IMR-90 (cell line): Measurements from ENCODE around the gene SOX8. TPM values are rescaled to one million over a fixed set of nuclear protein-coding genes. Genes with fewer than 3 reads are reported as not detected.

Experiments used
- ATAC-seq: fragments of 200-7000 bp; cut with Tn5 transposase; 2 replicates; pipeline ENCODE4 v1.9.1; 2020; ENCODE audit warnings: low read depth, mild to moderate bottlenecking, moderate library complexity
- BruUV-seq: library from RNA; stranded (reverse); fragments of 400-500 nt; replicated peaks from 2 replicates; lab custom pipeline; 2021; lab: Mats Ljungman, UMichigan
- CTCF ChIA-PET: fragments of 300-600 bp; formaldehyde crosslinking; extraction: SDS; loops from one replicate; lab custom pipeline; 2021; ENCODE audit warnings: antibody characterized with exemption; lab: Yijun Ruan, JAX
- POLR2A ChIA-PET: fragments of 300-600 bp; sonication (Branson Sonifier 250); formaldehyde crosslinking; loops from one replicate; lab custom pipeline; 2022; ENCODE audit warnings: antibody characterized with exemption; ENCODE audit not compliant: unreplicated experiment; lab: Charles Lee
- DNase-seq: peaks from one replicate; pipeline ENCODE4 v3.0.0; 2013
- H2AFZ ChIP-seq: replicated peaks from 2 replicates; pipeline ENCODE3; 2013; ENCODE audit warnings: low read length, mild to moderate bottlenecking; ENCODE audit not compliant: poor library complexity
- H2AK5ac ChIP-seq: 2 replicates; pipeline ENCODE4 v1.6.1; 2013; ENCODE audit warnings: low read depth, low read length, inconsistent platforms
- H2AK9ac ChIP-seq: replicated peaks from 2 replicates; pipeline ENCODE3; 2013; ENCODE audit warnings: mild to moderate bottlenecking, low read depth, low read length, moderate library complexity; ENCODE audit not compliant: poor library complexity
- H2BK120ac ChIP-seq: 2 replicates; pipeline ENCODE4 v1.6.1; 2013; ENCODE audit warnings: low read depth, low read length, inconsistent platforms
- H2BK15ac ChIP-seq: 3 replicates; pipeline ENCODE4 v1.6.1; 2013; ENCODE audit warnings: low read depth, low read length, inconsistent platforms
- H2BK20ac ChIP-seq: 2 replicates; pipeline ENCODE4 v1.6.1; 2013; ENCODE audit warnings: low read depth, mild to moderate bottlenecking, inconsistent platforms, low read length, moderate library complexity
- H2BK5ac ChIP-seq: 2 replicates; pipeline ENCODE4 v1.6.1; 2013; ENCODE audit warnings: mild to moderate bottlenecking, low read depth, low read length, inconsistent platforms; ENCODE audit not compliant: poor library complexity, severe bottlenecking
- H3K14ac ChIP-seq: replicated peaks from 2 replicates; pipeline ENCODE4 v1.6.1; 2013; ENCODE audit warnings: low read depth, low read length, inconsistent platforms
- H3K18ac ChIP-seq: 2 replicates; pipeline ENCODE4 v1.6.1; 2013; ENCODE audit warnings: low read depth, low read length, control low read depth
- H3K23ac ChIP-seq: 2 replicates; pipeline ENCODE4 v1.6.1; 2013; ENCODE audit warnings: low read depth, low read length, inconsistent platforms
- H3K27ac ChIP-seq: 2 replicates; pipeline ENCODE4 v1.5.1; 2013; ENCODE audit warnings: mild to moderate bottlenecking, control low read depth, low read length; ENCODE audit not compliant: insufficient read depth
- H3K27me3 ChIP-seq: 2 replicates; pipeline ENCODE4 v1.6.1; 2013; ENCODE audit warnings: low read length; ENCODE audit not compliant: control insufficient read depth, insufficient read depth
- H3K36me3 ChIP-seq: 2 replicates; pipeline ENCODE4 v1.6.1; 2013; ENCODE audit warnings: low read length, mixed read lengths; ENCODE audit not compliant: control insufficient read depth, insufficient read depth
- H3K4ac ChIP-seq: 2 replicates; pipeline ENCODE4 v1.6.1; 2013; ENCODE audit warnings: low read depth, low read length, inconsistent platforms
- H3K4me1 ChIP-seq: 2 replicates; pipeline ENCODE4 v1.6.1; 2013; ENCODE audit warnings: low read length, mixed read lengths; ENCODE audit not compliant: control insufficient read depth, insufficient read depth
- H3K4me2 ChIP-seq: 2 replicates; pipeline ENCODE4 v1.6.1; 2013; ENCODE audit warnings: low read depth, mild to moderate bottlenecking, control low read depth, low read length, moderate library complexity
- H3K4me3 ChIP-seq: 2 replicates; pipeline ENCODE4 v1.5.1; 2013; ENCODE audit warnings: low read depth, mild to moderate bottlenecking, control low read depth, low read length, moderate library complexity; ENCODE audit not compliant: insufficient read depth
- H3K56ac ChIP-seq: 2 replicates; pipeline ENCODE4 v1.6.1; 2013; ENCODE audit warnings: low read length, inconsistent platforms; ENCODE audit not compliant: insufficient read depth; ENCODE audit errors: extremely low read depth
- H3K79me1 ChIP-seq, 2 experiments: 2 replicates each; pipeline ENCODE4 v1.6.1; 2013; ENCODE audit warnings: low read length in 2 of 2, inconsistent platforms in 1 of 2, low read depth in 1 of 2
- H3K9ac ChIP-seq: 2 replicates; pipeline ENCODE4 v1.6.1; 2013; ENCODE audit warnings: low read depth, low read length, control low read depth
- H3K9me1 ChIP-seq: 2 replicates; pipeline ENCODE4 v1.6.1; 2013; ENCODE audit warnings: low read length, inconsistent platforms; ENCODE audit not compliant: insufficient read depth
- H3K9me3 ChIP-seq: 2 replicates; pipeline ENCODE4 v1.6.1; 2013; ENCODE audit warnings: low read length; ENCODE audit not compliant: control insufficient read depth, insufficient read depth
- H4K20me1 ChIP-seq: 2 replicates; pipeline ENCODE4 v1.6.1; 2013; ENCODE audit warnings: low read length, inconsistent platforms; ENCODE audit not compliant: insufficient read depth
- H4K5ac ChIP-seq: 2 replicates; pipeline ENCODE4 v1.6.1; 2013; ENCODE audit warnings: mild to moderate bottlenecking, low read depth, low read length, control low read depth
- H4K8ac ChIP-seq, 2 experiments: 2 replicates each; pipeline ENCODE4 v1.6.1; 2013; ENCODE audit warnings: low read depth in 2 of 2, low read length in 2 of 2, control low read depth in 1 of 2, inconsistent platforms in 1 of 2
- H4K91ac ChIP-seq: 2 replicates; pipeline ENCODE4 v1.6.1; 2013; ENCODE audit warnings: low read depth, low read length, inconsistent platforms; ENCODE audit not compliant: insufficient read depth
- BHLHE40 ChIP-seq: fragments of 150-350 bp; IDR thresholded peaks from 2 replicates; pipeline ENCODE4 v1.6.1; 2016; ENCODE audit warnings: mild to moderate bottlenecking, low read depth, low read length
- CHD1 ChIP-seq: IDR thresholded peaks from 2 replicates; pipeline ENCODE4 v1.6.1; 2012; ENCODE audit warnings: low read depth, low read length, improper control_type of control experiment
- CTCF ChIP-seq: conservative IDR thresholded peaks from 2 replicates; pipeline ENCODE4 v1.5.1; 2012; ENCODE audit warnings: mild to moderate bottlenecking, low read depth, low read length, improper control_type of control experiment
- MAZ ChIP-seq: IDR thresholded peaks from 2 replicates; pipeline ENCODE4 v1.6.1; 2012; ENCODE audit warnings: low read depth, mild to moderate bottlenecking, low read length, improper control_type of control experiment, moderate library complexity, borderline replicate concordance
- MXI1 ChIP-seq: IDR thresholded peaks from 2 replicates; pipeline ENCODE4 v1.6.1; 2012; ENCODE audit warnings: low read depth, mild to moderate bottlenecking, low read length, moderate library complexity, borderline replicate concordance
- NFE2L2 ChIP-seq: fragments of 150-350 bp; IDR thresholded peaks from 2 replicates; pipeline ENCODE4 v1.6.1; 2016; ENCODE audit warnings: low read depth, mild to moderate bottlenecking, low read length
- POLR2A ChIP-seq: IDR thresholded peaks from 2 replicates; pipeline ENCODE4 v1.6.1; 2012; ENCODE audit warnings: mild to moderate bottlenecking, low read depth, low read length
- RCOR1 ChIP-seq: IDR thresholded peaks from 2 replicates; pipeline ENCODE4 v1.6.1; 2012; ENCODE audit warnings: mild to moderate bottlenecking, low read length, improper control_type of control experiment; ENCODE audit not compliant: insufficient replicate concordance
- RFX5 ChIP-seq: IDR thresholded peaks from 2 replicates; pipeline ENCODE4 v1.8.0; 2012; ENCODE audit warnings: low read depth, mild to moderate bottlenecking, low read length, moderate library complexity
- SMC3 ChIP-seq: fragments of 150-350 bp; IDR thresholded peaks from 2 replicates; pipeline ENCODE4 v1.6.1; 2016; ENCODE audit warnings: low read depth, mild to moderate bottlenecking, antibody characterized with exemption, low read length, moderate library complexity
- WGBS, 2 experiments: methylation state at CpG; one replicate each; pipeline versions ENCODE4 v1.1.5 to v1.1.7; 2013; ENCODE audit warnings: missing lambda C conversion rate in 2 of 2; ENCODE audit not compliant: insufficient read length in 1 of 2; ENCODE audit errors: extremely low coverage in 2 of 2; 5-methylcytosine and 5-hydroxymethylcytosine counted together
- dilution Hi-C: fragments of 300-500 bp; cut with HindIII; formaldehyde crosslinking; loops from one replicate; pipeline ENCODE4 v1.14.3; 2018; ENCODE audit warnings: low sequenced_read_pairs; ENCODE audit not compliant: unreplicated experiment
- in situ Hi-C: fragments of 300-500 bp; cut with MboI; formaldehyde crosslinking; loops from 3 replicates; pipeline ENCODE4 v1.14.3; 2019; ENCODE audit warnings: low sequenced_read_pairs, inconsistent platforms, mixed read lengths
- intact Hi-C: fragments of 100-400 bp; cut with micrococcal nuclease; formaldehyde crosslinking; loops from 2 replicates; pipeline ENCODE4 v1.10.0; 2022
- polyA plus RNA-seq, 3 experiments: library from polyadenylated mRNA; depleted of rRNA; stranded (reverse); fragments of >200 nt; gene quantifications; 2 replicates each; pipeline ENCODE4 v1.2.3, GENCODE V29; 2012; ENCODE audit warnings: low replicate concordance in 1 of 3
- total RNA-seq: library from RNA; depleted of rRNA; stranded (reverse); fragments of >200 nt; gene quantifications from 2 replicates; pipeline ENCODE4 v1.2.3, GENCODE V29; 2012

SOX8 gene
- total and polyA plus RNA-seq, 2 of the 4 experiments (the other 2 are of a cell fraction), result under 0.01 to 0.26 TPM

- H2BK20ac ChIP-seq, result no peak overlapping the region
- no peak overlapping the region for H3K4me3 ChIP-seq
- H3K18ac ChIP-seq, result no peak overlapping the region
- H3K27ac ChIP-seq, result no peak overlapping the region
- H3K56ac ChIP-seq, result no peak overlapping the region
- no TSS peak for BruUV-seq
- H3K79me1 ChIP-seq, result no peaks in the 10 kb centered on the region
- no peak overlapping the region for H4K91ac ChIP-seq
- H3K4me1 ChIP-seq, result no peaks in the 10 kb centered on the region
- H3K27me3 ChIP-seq, result peaks cover 27% of the 10 kb centered on the region
- no peak overlapping the region for H2BK120ac ChIP-seq
- H2AK9ac ChIP-seq, result no peak overlapping the region
- no peak for ATAC-seq
- H3K4ac ChIP-seq, result no peak overlapping the region
- no peak overlapping the region for H2BK15ac ChIP-seq
- H3K9ac ChIP-seq, result no peak overlapping the region
- DNase-seq, result no peak
- no peaks in the 10 kb centered on the region for H3K9me1 ChIP-seq
- no peaks in the 10 kb centered on the region for H3K36me3 ChIP-seq
- H3K23ac ChIP-seq, result no peak overlapping the region
- no peaks in the 10 kb centered on the region for H4K20me1 ChIP-seq
- CTCF ChIA-PET, result no interaction called here
- H3K9me3 ChIP-seq, result no peaks in the 10 kb centered on the region; the same call in 1 of the 2 replicates
- no peak overlapping the region for H3K4me2 ChIP-seq
- no peak overlapping the region for H4K8ac ChIP-seq
- intact Hi-C loops (no loop called here), dilution Hi-C loops (no loop called here), in situ Hi-C loops (no loop called here)
- WGBS, 2 experiments, result 91% methylated on average over 8 of the region's 17 CpGs; no CpG with 5 or more reads in 1 of the 2 experiments
- TF ChIP-seq BHLHE40 (no peak), CHD1 (no peak), MXI1 (no peak), RFX5 (no peak), POLR2A (no peak), RCOR1 (no peak), NFE2L2 (no peak), CTCF (no peak), MAZ (no peak), SMC3 (no peak)
- no peak overlapping the region for H2BK5ac ChIP-seq
- H3K14ac ChIP-seq, result no peak overlapping the region
- POLR2A ChIA-PET, result no interaction called here
- no peak overlapping the region for H2AFZ ChIP-seq
- no peak overlapping the region for H2AK5ac ChIP-seq
- no peak overlapping the region for H4K5ac ChIP-seq
Observed at GRCh38 chr16:1031666-1032065, 50.1 kb downstream of the SOX8 start.
